ENCODE results near the gene AQR. TPM values are rescaled to one million over a fixed set of nuclear protein-coding genes. Genes with fewer than 3 reads are reported as not detected.

AQR gene
- total and polyA plus RNA-seq, 7 experiments from 2014 or later = 12.7 to 43.5 (median 39.7) TPM

- CTCF ChIA-PET = no interaction called here
- no peak overlapping the region for H3K4me3 ChIP-seq (ENCODE audit: low read length)
- ATAC-seq (no peak), DNase-seq (no peak)
- H3K4me3 Mint-ChIP-seq = no peak overlapping the region
- H3K4me1 ChIP-seq (ENCODE audit: control insufficient read depth in 2 of 2, insufficient read depth in 2 of 2, low read length in 2 of 2) = no peaks in the 10 kb centered on the region
- H3K27ac ChIP-seq (ENCODE audit: low read depth, low read length) = no peak overlapping the region
- H3K27me3 Mint-ChIP-seq = peaks cover 0 to 11% (median 4%) of the 10 kb centered on the region in 5 donors
- no peaks in the 10 kb centered on the region for H3K9me3 ChIP-seq (ENCODE audit: control insufficient read depth in 2 of 3, low read length in 3 of 3)
- no peaks in the 10 kb centered on the region for H3K36me3 ChIP-seq (ENCODE audit: control insufficient read depth in 2 of 3, insufficient read depth in 3 of 3, low read length in 3 of 3)
- peaks cover 0 to under 1% of the 10 kb centered on the region in 2 donors for H3K27me3 ChIP-seq (ENCODE audit: control insufficient read depth in 2 of 2, insufficient read depth in 2 of 2, low read length in 2 of 2)
- intact Hi-C loops (cut with micrococcal nuclease) = no loop called here
- H3K4me1 Mint-ChIP-seq = peaks cover 0 to 3% (median 0%) of the 10 kb centered on the region in 7 donors
- no peaks in the 10 kb centered on the region for H3K36me3 Mint-ChIP-seq
- POLR2A ChIA-PET = no interaction called here
- no peak overlapping the region for H3K27ac Mint-ChIP-seq
- no peaks in the 10 kb centered on the region for H3K9me3 Mint-ChIP-seq
Observed at GRCh38 chr15:35000511-35000910, 31.0 kb upstream of the AQR start.

GRCh38 chr15:34999906-35000305, 30.4 kb upstream of the AQR start:
- Histone ChIP-seq H3K4me1 (ENCODE audit: control insufficient read depth in 2 of 2, insufficient read depth in 2 of 2, low read length in 2 of 2) (no peaks in the 10 kb centered on the region), H3K4me3 (ENCODE audit: low read length) (no peak overlapping the region), H3K27ac (ENCODE audit: low read depth, low read length) (no peak overlapping the region), H3K9me3 (ENCODE audit: control insufficient read depth in 2 of 3, low read length in 3 of 3) (no peaks in the 10 kb centered on the region), H3K36me3 (ENCODE audit: control insufficient read depth in 2 of 3, insufficient read depth in 3 of 3, low read length in 3 of 3) (no peaks in the 10 kb centered on the region), H3K27me3 (ENCODE audit: control insufficient read depth in 2 of 2, insufficient read depth in 2 of 2, low read length in 2 of 2) (peaks cover 0 to 2% of the 10 kb centered on the region in 2 donors)
- POLR2A ChIA-PET = interaction anchor here (1.1 kb wide), 1 partner anchor 10 kb away, joined by 3 read pairs; no protein-coding TSS in a partner anchor
- Mint-ChIP-seq H3K27ac (no peak overlapping the region), H3K4me1 (peaks cover 0 to 3% (median 0%) of the 10 kb centered on the region in 7 donors), H3K27me3 (peaks cover 0 to 14% (median 8%) of the 10 kb centered on the region in 5 donors), H3K9me3 (no peaks in the 10 kb centered on the region), H3K4me3 (no peak overlapping the region), H3K36me3 (no peaks in the 10 kb centered on the region)
- intact Hi-C loops (cut with micrococcal nuclease) = no loop called here
- DNase-seq = no peak
- CTCF ChIA-PET = no interaction called here
- no peak for ATAC-seq

DNA sequence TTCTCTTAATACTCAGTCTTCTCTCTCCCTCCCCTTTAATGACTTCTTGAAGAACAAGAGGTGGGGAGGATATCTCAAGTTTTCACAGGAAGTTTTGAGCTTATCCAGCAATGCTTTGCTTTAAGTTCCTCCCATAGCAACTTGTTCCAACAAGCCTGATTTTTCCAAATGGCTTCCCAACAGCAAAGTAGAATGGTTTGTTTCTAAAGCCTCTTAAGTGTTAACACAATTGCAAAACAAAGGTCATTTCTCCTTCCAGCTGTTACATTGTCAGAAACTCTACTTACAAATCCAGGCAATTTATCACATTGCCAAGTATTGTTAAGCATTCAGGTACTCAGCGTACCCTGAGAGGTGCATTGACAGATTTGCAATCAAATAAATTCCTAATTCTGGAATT, 25.4 kb upstream of the AQR start:
- peaks cover 0 to 2% (median 0%) of the 10 kb centered on the region in 5 donors for H3K36me3 Mint-ChIP-seq
- ATAC-seq = no peak
- peaks cover 0 to 14% (median 8%) of the 10 kb centered on the region in 5 donors for H3K27me3 Mint-ChIP-seq
- intact Hi-C loops (cut with micrococcal nuclease) = no loop called here
- Histone ChIP-seq H3K36me3 (ENCODE audit: control insufficient read depth in 2 of 3, insufficient read depth in 3 of 3, low read length in 3 of 3) (no peaks in the 10 kb centered on the region), H3K4me1 (ENCODE audit: control insufficient read depth in 2 of 2, insufficient read depth in 2 of 2, low read length in 2 of 2) (peaks cover 0 to 5% of the 10 kb centered on the region in 2 donors), H3K9me3 (ENCODE audit: control insufficient read depth in 2 of 3, low read length in 3 of 3) (no peaks in the 10 kb centered on the region), H3K27me3 (ENCODE audit: control insufficient read depth in 2 of 2, insufficient read depth in 2 of 2, low read length in 2 of 2) (peaks cover 0 to 2% of the 10 kb centered on the region in 2 donors), H3K4me3 (ENCODE audit: low read length) (no peak overlapping the region), H3K27ac (ENCODE audit: low read depth, low read length) (no peak overlapping the region)
- peaks cover 0 to 4% (median 0%) of the 10 kb centered on the region in 11 donors for H3K9me3 Mint-ChIP-seq
- H3K4me3 Mint-ChIP-seq = no peak overlapping the region
- ChIA-PET CTCF (no interaction called here), POLR2A (no interaction called here)
- H3K4me1 Mint-ChIP-seq = peaks cover 0 to 22% (median 4%) of the 10 kb centered on the region in 7 donors
- no peak for DNase-seq
- H3K27ac Mint-ChIP-seq = peak overlapping the region in 1 of 9 donors; percentile 15

DNA sequence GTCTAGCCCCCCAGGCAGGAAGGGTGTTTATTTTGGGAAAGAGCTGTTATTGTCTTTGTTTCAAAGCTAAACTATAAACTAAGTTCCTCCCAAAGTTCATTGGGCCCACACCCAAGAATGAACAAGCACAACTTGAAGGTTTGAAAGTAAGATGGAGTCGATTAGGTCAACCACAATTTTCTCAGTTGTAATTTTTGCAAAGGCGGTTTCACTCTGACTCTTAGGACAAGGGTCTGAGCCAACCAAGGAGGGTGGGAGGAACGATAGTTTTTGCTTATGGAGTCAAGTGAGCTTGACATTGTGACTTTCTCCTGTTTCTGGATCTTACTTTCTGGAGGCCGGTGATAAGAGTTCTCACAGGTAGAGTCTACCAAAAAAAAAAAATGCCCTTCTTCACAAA, 24.3 kb upstream of the AQR start:
- Mint-ChIP-seq H3K4me3 (peak overlapping the region in 1 of 10 donors; percentile 35), H3K27me3 (peaks cover 0 to 12% (median 8%) of the 10 kb centered on the region in 5 donors), H3K4me1 (peaks cover 0 to 29% (median 12%) of the 10 kb centered on the region in 7 donors), H3K36me3 (peaks cover 0 to 2% (median 0%) of the 10 kb centered on the region in 5 donors), H3K27ac (peak overlapping the region in 1 of 9 donors; percentile 84), H3K9me3 (peaks cover 0 to 4% (median 0%) of the 10 kb centered on the region in 11 donors)
- Histone ChIP-seq H3K4me3 (ENCODE audit: low read length) (no peak overlapping the region), H3K4me1 (ENCODE audit: control insufficient read depth in 2 of 2, insufficient read depth in 2 of 2, low read length in 2 of 2) (peaks cover 8 to 12% of the 10 kb centered on the region in 2 donors), H3K9me3 (ENCODE audit: control insufficient read depth in 2 of 3, low read length in 3 of 3) (no peaks in the 10 kb centered on the region), H3K27me3 (ENCODE audit: control insufficient read depth in 2 of 2, insufficient read depth in 2 of 2, low read length in 2 of 2) (peaks cover 0 to 2% of the 10 kb centered on the region in 2 donors), H3K36me3 (ENCODE audit: control insufficient read depth in 2 of 3, insufficient read depth in 3 of 3, low read length in 3 of 3) (no peaks in the 10 kb centered on the region), H3K27ac (ENCODE audit: low read depth, low read length) (no peak overlapping the region)
- no peak for ATAC-seq
- POLR2A ChIA-PET = no interaction called here
- CTCF ChIA-PET = no interaction called here
- no peak for DNase-seq
- intact Hi-C loops (cut with micrococcal nuclease) = no loop called here

DNA sequence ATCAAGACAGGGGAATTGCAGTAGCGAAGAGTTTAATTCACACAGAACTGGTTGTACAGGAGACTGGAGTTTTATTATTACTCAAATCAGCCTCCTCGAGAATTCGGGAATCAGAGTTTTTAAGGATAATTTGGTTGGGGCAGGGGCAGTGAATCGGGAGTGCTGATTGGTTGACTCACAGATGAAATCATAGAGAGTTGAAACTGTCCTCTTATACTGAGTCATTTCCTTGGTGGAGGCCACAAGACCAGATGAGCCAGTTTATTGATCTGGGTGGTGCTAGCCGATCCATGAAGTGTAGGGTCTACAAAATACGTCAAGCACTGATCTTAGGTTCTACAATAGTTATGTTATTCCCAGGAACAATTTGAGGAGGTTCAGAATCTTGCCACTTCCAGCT, 23.9 kb upstream of the AQR start:
- Histone ChIP-seq H3K4me3 (ENCODE audit: low read length) (no peak overlapping the region), H3K9me3 (ENCODE audit: control insufficient read depth in 2 of 3, low read length in 3 of 3) (no peaks in the 10 kb centered on the region), H3K4me1 (ENCODE audit: control insufficient read depth in 2 of 2, insufficient read depth in 2 of 2, low read length in 2 of 2) (peaks cover 10 to 13% of the 10 kb centered on the region in 2 donors), H3K36me3 (ENCODE audit: control insufficient read depth in 2 of 3, insufficient read depth in 3 of 3, low read length in 3 of 3) (peaks cover 0 to 2% (median 0%) of the 10 kb centered on the region in 3 experiments), H3K27me3 (ENCODE audit: control insufficient read depth in 2 of 2, insufficient read depth in 2 of 2, low read length in 2 of 2) (peaks cover 0 to 2% of the 10 kb centered on the region in 2 donors), H3K27ac (ENCODE audit: low read depth, low read length) (no peak overlapping the region)
- Mint-ChIP-seq H3K36me3 (peaks cover 0 to 2% (median 0%) of the 10 kb centered on the region in 5 donors), H3K4me1 (peaks cover 0 to 32% (median 14%) of the 10 kb centered on the region in 7 donors), H3K9me3 (peaks cover 0 to 4% (median 0%) of the 10 kb centered on the region in 11 donors), H3K4me3 (peak overlapping the region in 1 of 10 donors; percentile 35), H3K27me3 (peaks cover 0 to 10% (median 8%) of the 10 kb centered on the region in 5 donors), H3K27ac (peak overlapping the region in 1 of 9 donors; percentile 84)
- ATAC-seq (no peak), DNase-seq (no peak)
- ChIA-PET CTCF (interaction anchor here (0.7 kb wide), 1 partner anchor 24 kb away, joined by 3 read pairs; the partner anchor contains the start of gene AQR), POLR2A (no interaction called here)
- intact Hi-C loops (cut with micrococcal nuclease) = no loop called here

DNA sequence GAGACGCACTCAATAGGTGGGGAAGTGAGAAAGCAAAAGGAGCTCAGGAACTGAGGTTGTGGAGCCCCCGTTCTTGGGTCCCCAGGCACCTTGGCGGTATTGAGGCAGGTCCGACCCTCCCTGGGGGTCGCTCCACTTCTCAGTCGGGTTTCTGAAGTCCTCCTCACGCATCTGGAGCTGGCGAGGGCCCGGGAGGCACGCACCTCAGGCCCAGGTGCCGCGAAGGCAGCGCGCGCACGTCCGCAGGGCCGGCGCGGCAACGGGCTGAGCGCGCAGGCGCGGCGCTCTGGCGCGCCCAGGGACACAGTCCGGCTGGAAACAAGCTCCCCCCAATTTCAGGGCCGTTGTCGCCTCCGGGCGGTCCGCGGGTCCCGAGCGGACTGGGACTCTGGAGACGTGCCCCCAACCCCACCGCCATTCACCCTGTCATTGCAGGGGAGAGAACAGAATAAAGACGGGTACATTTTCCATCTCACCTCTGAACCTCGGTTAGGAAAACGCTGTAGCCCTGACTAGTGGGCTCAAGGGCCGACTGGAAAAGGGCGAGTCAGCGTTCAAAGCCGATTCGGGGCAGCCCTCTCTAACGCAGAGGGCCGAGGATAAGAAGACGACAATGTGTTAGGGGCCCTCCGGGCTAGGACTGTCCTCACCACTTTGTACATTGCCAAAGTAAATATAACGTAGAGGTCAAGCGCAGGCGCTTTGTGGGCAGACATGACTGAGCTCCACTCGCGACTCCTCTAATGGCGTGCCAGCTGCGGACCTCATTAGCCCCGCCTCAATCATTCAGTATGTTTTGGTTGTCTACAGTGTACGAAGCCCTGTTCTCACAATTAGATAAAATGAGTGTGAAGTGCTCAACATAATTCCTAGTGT, 18.7 kb upstream of the AQR start, which contains the start of gene ZNF770:
Gene ZNF770 (minus strand): TSS at position 261 of the 876 bp plus-strand sequence. CDS start 4,853 bp downstream, outside the sequence.
- H3K4me3 ChIP-seq (ENCODE audit: low read length) = peak within 1 kb of the TSS; percentile 99
- ATAC-seq = peak; percentile 95
- H3K9me3 Mint-ChIP-seq = peaks cover 0 to 2% (median 0%) of the 10 kb centered on the region in 11 donors
- H3K27ac ChIP-seq (ENCODE audit: low read depth, low read length) = peak within 1 kb of the TSS; percentile 97
- no peaks in the 10 kb centered on the region for H3K9me3 ChIP-seq (ENCODE audit: control insufficient read depth in 2 of 3, low read length in 3 of 3)
- CTCF ChIA-PET = interaction anchor here (0.6 to 4.2 kb wide), 3 partner anchors 14 to 554 kb away, joined by 3 to 27 read pairs (median 3); partner anchors contain the start of gene AQR
- H3K36me3 Mint-ChIP-seq = peaks cover 0 to 6% (median 0%) of the 10 kb centered on the region in 5 donors
- H3K4me3 Mint-ChIP-seq = peak within 1 kb of the TSS; percentile 93 to 100 (median 98)
- H3K4me1 Mint-ChIP-seq = peaks cover 20 to 55% (median 46%) of the 10 kb centered on the region in 7 donors
- H3K27ac Mint-ChIP-seq = peak within 1 kb of the TSS; percentile 96 to 100 (median 99)
- POLR2A ChIA-PET = interaction anchor here (0.5 to 8.0 kb wide), 10 partner anchors 13 to 949 kb away, joined by 3 to 126 read pairs (median 6); partner anchors contain the start of genes AQR, AVEN, EMC7 and KATNBL1
- peak; percentile 67 to 91 (median 85) for DNase-seq
- peaks cover 22 to 26% of the 10 kb centered on the region in 2 donors for H3K4me1 ChIP-seq (ENCODE audit: control insufficient read depth in 2 of 2, insufficient read depth in 2 of 2, low read length in 2 of 2)
- H3K27me3 ChIP-seq (ENCODE audit: control insufficient read depth in 2 of 2, insufficient read depth in 2 of 2, low read length in 2 of 2) = no peaks in the 10 kb centered on the region
- no peaks in the 10 kb centered on the region for H3K27me3 Mint-ChIP-seq
- H3K36me3 ChIP-seq (ENCODE audit: control insufficient read depth in 2 of 3, insufficient read depth in 3 of 3, low read length in 3 of 3) = peaks cover 0 to 15% (median 9%) of the 10 kb centered on the region in 3 experiments
- intact Hi-C loops (cut with micrococcal nuclease) = loop anchor here (1.0 to 5.0 kb wide), 8 partner anchors 19 to 949 kb away; partner anchors contain the start of genes AQR (in 2 of the 2), AVEN (in 1 of the 2), DPH6 (in 1 of the 2) and GOLGA8A (in 1 of the 2)

Data from naive thymus-derived CD4-positive, alpha-beta T cell (primary cell).